ENCODE results near the gene ARL2.
"Not testable (repeated sequence)": the region's sequence is repeated elsewhere in the genome, so short reads cannot be mapped to it uniquely, and the experiment has no call there.

DNA sequence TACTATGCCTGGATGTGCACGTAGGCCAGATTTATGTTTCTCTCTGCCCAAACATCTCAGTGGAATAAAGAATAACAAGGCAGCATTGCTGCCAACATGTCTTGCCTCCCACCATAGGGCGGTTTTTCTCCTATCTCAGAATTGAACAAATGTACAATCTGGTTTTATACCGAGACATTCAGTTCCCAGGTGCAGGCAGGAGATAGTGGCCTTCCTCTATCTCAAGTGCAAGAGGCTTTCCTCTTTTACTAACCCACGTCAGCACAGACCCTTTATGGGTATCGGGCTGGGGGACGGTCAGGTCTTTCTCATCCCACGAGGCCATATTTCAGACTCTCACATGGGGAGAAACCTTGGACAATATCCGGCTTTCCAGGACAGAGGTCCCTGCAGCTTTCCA is 9.5 kb downstream of the ARL2 start:
- TF ChIP-seq POLR2A (IDR thresholded peaks at IDR 0.05; ENCODE audit: low read depth, low read length); POLR2AphosphoS5 (IDR thresholded peaks at IDR 0.05; ENCODE audit: low read depth, low read length); TAF1 (IDR thresholded peaks at IDR 0.05; ENCODE audit: borderline replicate concordance, low read depth, low read length): not testable (repeated sequence)

Measured in GM12892 (cell line).